GM19043 (cell line): Measurements from ENCODE around the gene SLC12A1.
A peak's percentile ranks its signal among the peaks of the same experiment; 100 is the strongest.

Experiments used
- ATAC-seq: cut with Tn5 transposase; IDR thresholded peaks from one replicate; pipeline ENCODE4 v1.9.1; 2021; ENCODE audit warnings: low read depth; ENCODE audit not compliant: unreplicated experiment

The SLC12A1 gene

DNA sequence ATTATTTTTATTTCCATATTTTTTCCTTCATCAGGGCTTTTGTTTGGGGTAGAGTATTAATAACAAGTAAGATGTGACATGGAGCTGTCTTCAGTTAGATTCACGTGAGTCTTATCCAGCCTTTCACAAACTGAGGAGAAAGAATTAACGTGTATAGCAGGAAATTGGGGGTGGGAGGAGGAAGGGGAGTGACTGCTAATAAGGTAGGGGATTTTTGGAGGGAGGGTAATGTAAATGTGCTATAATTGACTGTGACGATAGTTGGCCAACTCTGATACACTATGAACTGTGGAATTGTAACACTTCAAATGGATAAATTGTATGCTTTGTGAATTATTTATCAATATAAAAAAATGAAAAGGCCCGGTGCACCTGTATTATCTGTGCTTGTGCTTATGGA, 134.0 kb downstream of the SLC12A1 start:
- ATAC-seq: no peak

DNA sequence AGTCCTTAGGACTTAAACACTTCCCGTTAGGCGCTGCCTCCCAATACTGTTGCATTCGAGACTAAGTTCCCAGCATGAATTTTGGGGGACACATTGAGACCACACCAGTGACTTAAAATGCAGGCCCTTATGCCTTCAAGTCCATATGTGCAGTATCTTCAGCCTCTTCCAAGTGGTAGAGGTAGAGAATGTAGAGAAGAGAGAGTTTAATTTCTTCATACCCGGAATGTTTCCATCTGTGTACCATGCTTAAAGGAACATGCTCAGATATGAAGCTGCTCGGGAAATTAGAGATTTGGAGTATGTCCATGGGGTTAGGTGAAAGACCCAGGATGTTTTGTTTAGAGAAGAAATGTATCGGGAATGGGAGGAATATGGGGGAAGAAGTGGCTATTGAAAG, 137.8 kb downstream of the SLC12A1 start:
- no peak for ATAC-seq

DNA sequence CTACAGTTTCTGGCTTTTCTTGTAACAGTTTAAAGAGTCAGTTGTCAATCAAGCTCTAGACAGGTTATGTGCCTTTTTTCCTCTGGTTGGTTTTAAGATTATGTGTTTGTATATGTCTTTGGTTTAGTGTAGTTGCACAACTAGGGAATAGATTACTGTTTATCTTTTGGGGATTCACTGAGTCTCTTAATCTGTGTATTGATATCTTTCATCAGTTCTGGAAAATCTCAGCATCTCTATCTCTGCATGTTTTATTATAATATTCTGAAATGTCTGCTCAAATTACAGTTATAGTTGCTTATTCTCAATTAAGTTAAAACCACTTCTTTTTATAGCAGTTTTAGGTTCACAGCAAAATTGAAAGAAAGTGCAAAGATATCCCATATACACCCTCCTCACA, 139.4 kb downstream of the SLC12A1 start:
- no peak for ATAC-seq

DNA sequence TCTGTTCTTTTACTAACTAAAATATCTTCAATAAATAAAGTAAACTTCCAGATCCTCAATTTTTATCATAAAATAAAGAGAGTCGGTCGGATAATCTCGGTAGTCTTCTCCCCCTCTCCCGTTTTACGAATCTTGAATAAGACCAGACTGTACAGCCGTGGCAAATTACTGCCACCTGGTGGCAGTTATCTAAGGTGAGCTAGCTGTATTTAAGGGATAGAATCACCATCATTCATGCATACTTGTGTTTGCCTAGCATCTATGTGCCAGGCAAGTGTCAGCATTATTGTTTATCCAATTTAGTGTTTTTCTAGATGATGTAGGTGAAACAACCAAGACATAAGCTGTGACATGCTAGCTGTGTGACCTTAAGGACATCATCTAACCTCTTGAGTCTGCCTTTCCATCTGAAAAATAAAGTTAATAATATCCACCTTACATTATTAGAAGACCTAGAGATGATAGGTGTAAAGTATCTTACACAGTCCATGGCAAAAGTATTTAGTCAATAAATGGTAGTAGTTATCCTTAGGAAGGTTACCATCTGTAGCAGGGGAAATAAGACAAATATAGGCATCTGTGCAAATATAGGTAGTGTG, 146.5 kb downstream of the SLC12A1 start:
- ATAC-seq: peak; percentile 73
